NCI-H345 treated with DMSO at 0.1 percent for 48 hours (cell line): Measurements from ENCODE around the gene SLIT3.
"Not testable (repeated sequence)": the region's sequence is repeated elsewhere in the genome, so short reads cannot be mapped to it uniquely, and the experiment has no call there.

Source experiments
- DNase-seq: peaks from one replicate; lab custom pipeline; 2025; ENCODE audit not compliant: unreplicated experiment; lab: John Stamatoyannopoulos, UW

SLIT3 gene

GRCh38 chr5:169150108-169150507 is 150.8 kb downstream of the SLIT3 start:
- DNase-seq, result no peak

- no peak for DNase-seq
These were observed 151.6 kb downstream of the SLIT3 start for GRCh38 chr5:169149317-169149716.

- DNase-seq, result no peak
These were observed 152.7 kb downstream of the SLIT3 start for GRCh38 chr5:169148138-169148740.

GRCh38 chr5:169147534-169147933 is 153.4 kb downstream of the SLIT3 start:
- no peak for DNase-seq

- DNase-seq, result no peak
These were observed 154.8 kb downstream of the SLIT3 start for GRCh38 chr5:169146158-169146557.

- no peak for DNase-seq
These were observed 158.5 kb downstream of the SLIT3 start for GRCh38 chr5:169142264-169142970.

- not testable (repeated sequence) for DNase-seq
These were observed 160.7 kb downstream of the SLIT3 start for GRCh38 chr5:169140215-169140614.

- no peak for DNase-seq
These were observed 161.4 kb downstream of the SLIT3 start for GRCh38 chr5:169139480-169140050.

GRCh38 chr5:169133531-169133930 is 167.4 kb downstream of the SLIT3 start:
- no peak for DNase-seq

- no peak for DNase-seq
These were observed 168.7 kb downstream of the SLIT3 start for GRCh38 chr5:169132302-169132660.

- no peak for DNase-seq
These were observed 169.2 kb downstream of the SLIT3 start for GRCh38 chr5:169131616-169132301.

GRCh38 chr5:169128679-169129078 is 172.3 kb downstream of the SLIT3 start:
- no peak for DNase-seq

GRCh38 chr5:169127431-169127830 is 173.5 kb downstream of the SLIT3 start:
- no peak for DNase-seq

- DNase-seq, result no peak
These were observed 174.4 kb downstream of the SLIT3 start for GRCh38 chr5:169126481-169127021.

- DNase-seq, result no peak
These were observed 175.4 kb downstream of the SLIT3 start for GRCh38 chr5:169125571-169125970.

- no peak for DNase-seq
These were observed 178.0 kb downstream of the SLIT3 start for GRCh38 chr5:169122951-169123350.

- no peak for DNase-seq
These were observed 179.1 kb downstream of the SLIT3 start for GRCh38 chr5:169121630-169122420.

GRCh38 chr5:169119288-169120048 is 181.5 kb downstream of the SLIT3 start:
- no peak for DNase-seq

- no peak for DNase-seq
These were observed 183.9 kb downstream of the SLIT3 start for GRCh38 chr5:169116961-169117461.
